Retina (tissue), 1 donor: Measurements from ENCODE around the gene E2F4.
A peak's percentile ranks its signal among the peaks of the same experiment; 100 is the strongest.

Experiments
- DNase-seq: peaks from one replicate; pipeline ENCODE4 v3.0.0-alpha.2; 2016

E2F4 gene, protein sequence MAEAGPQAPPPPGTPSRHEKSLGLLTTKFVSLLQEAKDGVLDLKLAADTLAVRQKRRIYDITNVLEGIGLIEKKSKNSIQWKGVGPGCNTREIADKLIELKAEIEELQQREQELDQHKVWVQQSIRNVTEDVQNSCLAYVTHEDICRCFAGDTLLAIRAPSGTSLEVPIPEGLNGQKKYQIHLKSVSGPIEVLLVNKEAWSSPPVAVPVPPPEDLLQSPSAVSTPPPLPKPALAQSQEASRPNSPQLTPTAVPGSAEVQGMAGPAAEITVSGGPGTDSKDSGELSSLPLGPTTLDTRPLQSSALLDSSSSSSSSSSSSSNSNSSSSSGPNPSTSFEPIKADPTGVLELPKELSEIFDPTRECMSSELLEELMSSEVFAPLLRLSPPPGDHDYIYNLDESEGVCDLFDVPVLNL

DNA sequence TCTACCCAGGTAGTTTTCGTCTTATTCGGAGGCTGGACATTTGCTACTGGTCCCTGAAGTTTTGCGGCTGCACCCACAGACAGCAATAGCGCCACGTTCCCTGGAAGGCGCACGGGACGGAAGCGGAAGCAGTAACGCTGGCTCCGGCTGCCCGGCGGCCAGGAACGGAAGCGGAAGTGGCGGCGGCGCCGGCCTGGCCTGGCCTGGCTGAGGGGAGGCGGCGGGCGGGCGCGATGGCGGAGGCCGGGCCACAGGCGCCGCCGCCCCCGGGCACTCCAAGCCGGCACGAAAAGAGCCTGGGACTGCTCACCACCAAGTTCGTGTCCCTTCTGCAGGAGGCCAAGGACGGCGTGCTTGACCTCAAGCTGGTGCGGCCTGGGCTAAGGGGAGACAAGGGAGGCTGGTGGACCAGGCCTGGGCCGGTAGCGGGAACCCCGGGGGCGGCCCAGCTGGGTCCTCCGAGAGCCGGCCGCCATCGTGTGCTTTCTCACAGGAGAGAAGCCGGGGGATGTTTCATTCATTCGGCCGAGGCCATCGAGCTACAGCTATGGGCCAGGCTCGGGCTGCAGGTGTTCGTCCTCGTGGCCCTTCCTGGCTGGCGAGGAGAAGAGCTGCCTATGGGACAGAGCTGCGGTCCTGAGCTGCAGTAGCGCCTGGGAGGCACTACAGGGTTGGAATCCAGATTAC lies at the start of gene E2F4:
Gene E2F4 (plus strand): TSS at position 161 of the 687 bp plus-strand sequence. CDS start 73 bp downstream, at position 234.
- peak; percentile 91 for DNase-seq

DNA sequence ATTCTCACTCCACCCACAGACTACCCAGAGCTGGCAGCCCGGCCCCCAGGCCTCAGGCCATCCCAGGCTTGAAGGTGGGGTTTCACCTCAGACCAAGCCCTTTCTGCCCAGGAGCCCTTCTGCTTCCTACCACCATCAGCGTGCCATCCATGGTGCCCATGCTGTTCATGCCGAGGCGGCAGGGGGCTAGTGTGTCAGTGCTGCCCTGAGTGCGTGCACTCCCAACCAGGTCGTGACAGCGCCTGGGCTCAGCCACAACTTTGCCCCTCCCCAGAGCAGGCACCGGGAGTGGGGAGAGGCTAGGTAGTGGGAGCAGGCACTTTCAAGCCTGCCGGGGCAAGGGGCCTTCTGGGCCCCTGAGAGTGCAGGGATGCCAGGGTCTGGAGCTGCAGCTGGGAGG lies 49.6 kb upstream of the E2F4 start:
- no peak for DNase-seq

DNA sequence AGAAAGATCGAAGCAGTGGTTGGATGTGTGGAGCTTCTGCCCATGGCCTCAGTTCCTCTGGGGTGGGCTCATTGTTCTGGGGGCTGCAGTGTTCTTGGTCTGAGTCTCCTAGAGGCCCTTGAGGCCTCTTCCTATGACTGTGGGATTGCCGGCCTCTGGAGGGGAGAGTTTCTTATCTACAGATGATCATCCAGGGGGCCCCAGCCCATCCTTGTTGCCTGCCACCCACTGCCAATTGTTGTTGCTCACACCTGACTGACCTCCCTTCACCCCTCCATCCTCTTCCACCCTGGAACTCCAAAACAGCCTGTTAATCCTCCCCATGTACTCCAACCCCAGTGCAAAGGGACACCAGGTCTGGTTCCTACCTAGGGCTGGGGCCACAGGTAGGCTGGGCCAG lies 47.0 kb upstream of the E2F4 start:
- no peak for DNase-seq

DNA sequence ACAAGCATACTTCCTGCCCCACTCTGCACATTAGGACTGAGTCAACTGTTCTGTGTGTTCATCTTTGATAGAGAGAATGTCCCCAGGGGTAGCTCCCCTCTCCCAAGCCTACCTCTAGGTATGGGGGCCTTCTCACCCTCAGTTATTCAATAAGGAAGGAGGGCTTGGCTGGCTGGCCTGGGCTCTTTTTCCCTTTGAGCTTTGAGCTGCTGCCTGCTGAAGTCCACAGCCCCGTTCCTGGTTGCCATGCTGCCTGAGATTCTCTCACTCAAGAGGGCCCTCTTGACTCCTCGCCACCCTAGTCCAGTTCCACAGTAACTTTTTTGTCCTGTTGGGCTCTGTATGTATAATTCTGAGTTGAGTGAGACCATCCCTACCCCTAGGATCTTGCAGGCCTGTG lies 46.2 kb upstream of the E2F4 start:
- DNase-seq = no peak

DNA sequence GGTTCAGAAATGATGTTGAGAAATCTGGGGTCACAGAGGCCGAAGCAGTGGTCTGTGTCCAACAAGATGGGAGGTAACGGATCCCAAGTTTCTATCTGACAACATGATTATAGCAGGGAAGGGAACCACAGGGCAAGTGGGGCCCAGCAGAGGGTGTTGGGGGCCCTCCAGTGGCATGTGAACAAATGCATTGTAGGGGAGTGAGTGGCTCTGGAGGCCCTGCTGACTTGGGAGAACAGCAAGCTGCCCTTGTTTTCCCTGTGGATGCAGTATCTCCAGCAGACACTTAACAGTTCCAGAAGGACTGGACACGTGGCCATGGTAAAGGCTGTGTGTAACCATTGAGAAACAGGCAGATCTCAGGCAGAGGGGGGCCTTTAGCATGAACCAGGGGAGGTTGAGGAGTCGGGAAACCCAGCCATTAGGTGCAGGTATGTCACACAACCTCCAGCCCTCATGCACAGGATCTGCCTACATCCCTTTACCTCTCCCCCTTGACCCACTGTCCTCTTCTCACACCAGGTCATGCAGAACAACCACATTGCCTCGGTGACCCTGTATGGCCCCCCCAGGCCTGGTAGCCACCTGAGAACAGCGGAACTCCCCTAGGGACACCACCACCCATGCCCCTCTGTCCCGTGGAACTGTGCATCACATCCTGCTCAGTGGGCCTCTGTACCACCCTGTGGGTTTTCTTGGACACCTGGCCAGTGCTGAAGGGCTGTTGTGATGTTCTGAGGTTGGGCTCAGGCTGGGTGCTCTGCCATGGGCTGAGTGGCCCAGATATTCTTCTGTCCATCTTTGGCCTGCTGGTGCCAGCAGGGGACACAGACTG lies 45.2 kb upstream of the E2F4 start:
- no peak for DNase-seq

- DNase-seq = no peak
Observed at GRCh38 chr16:67147437-67148140, 44.4 kb upstream of the E2F4 start.

- DNase-seq = no peak
Observed at GRCh38 chr16:67148221-67148620, 43.7 kb upstream of the E2F4 start.

DNA sequence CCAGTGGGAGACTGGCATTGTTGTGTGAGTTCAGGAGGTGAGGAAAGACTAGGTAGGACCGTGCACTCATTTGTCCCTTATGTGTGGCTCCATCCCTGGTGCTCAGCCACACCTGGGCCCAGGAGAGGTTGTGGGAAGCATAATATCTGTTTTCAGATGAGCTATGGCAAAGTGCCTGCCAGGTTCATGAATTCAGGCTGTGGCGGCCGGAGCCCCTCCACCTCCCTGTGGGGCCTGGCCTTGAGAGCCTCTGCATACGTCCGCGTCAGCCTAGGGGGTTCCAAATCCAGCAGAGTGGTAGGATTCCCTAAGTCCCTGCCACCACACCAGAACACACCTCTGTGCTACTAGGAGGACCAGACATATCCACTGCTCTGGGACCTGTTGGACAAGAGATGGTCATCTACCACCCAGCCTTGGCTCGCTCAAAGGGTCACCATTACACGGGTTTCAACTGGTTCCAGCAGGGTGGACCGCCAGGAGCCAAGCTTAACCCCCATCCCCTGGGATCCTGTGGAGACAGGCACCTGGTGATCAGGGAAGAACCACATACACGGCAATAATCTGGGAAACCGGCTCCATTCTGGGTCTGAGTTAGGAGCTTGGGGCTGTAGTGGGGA lies 43.2 kb upstream of the E2F4 start:
- DNase-seq = no peak

DNA sequence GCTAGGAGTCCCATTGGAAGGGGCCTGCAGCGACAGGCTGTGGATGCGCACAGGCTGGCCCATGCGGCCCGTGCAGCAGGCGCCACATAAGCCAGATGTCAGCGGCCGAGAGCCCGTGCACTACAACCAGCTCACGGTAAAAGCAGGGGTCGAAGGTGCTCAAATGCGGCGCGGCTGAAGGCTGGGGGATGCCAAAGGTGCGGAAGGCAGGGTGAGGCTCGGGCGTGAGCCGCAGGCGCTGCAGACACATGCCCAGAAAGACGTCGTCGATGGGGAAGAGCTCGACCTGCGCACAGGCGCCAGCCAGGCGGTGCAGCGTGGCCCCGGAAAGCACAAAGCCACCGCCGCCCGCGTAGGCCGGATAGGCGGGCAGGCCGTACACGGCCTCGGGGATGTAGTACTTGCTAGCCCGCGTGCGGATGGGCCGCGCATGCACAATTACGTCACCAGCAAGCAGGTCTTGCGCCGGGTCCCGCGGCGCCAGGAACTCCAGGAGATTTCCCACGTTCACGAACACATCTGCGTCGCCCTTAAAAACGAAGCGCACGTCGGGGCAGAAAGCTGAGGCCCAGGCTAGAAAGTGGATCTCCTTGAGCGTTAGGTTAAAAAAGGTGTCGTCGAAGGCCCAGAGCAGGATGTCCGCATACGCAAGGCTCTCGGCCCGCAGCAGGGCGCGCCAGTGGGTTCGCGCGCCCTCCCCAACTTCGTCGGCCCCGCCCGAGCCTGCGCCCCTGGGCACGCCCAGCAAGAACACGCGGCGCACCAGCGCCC lies 42.5 kb upstream of the E2F4 start:
- DNase-seq = peak; percentile 71

- DNase-seq = peak; percentile 61
Observed at GRCh38 chr16:67150047-67150832, 41.7 kb upstream of the E2F4 start.

DNA sequence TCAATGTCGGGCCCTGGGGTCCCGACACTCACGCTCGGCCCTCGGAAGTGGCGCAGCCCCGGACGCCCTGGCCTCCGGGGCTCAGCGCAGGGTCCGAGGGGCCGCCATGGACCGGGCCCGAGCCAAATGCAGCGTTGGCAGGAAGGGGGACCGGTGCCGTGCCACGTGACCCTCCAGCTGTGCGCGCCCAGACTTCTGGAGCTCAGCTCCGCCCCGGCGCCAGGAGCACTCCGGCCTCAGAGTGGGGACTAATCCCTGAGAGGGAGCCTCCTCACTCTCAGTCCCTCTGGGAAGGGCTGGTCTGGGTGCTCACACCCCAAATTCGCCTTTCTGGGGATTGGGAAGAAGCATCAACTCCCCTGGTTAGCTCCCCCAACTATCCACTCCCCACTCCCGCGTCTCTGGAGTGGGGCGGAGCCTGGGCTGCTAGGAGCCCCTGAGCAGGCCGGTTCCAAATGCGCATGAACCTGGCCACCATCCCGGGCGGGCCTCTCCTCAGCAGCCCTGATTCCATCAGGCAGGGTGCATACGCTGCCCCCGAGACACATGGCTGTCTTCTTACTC lies 41.0 kb upstream of the E2F4 start, which contains the start of gene B3GNT9:
Gene B3GNT9 (minus strand): TSS at position 166 of the 564 bp plus-strand sequence. CDS start 513 bp downstream, outside the sequence.
- peak; percentile 60 for DNase-seq

DNA sequence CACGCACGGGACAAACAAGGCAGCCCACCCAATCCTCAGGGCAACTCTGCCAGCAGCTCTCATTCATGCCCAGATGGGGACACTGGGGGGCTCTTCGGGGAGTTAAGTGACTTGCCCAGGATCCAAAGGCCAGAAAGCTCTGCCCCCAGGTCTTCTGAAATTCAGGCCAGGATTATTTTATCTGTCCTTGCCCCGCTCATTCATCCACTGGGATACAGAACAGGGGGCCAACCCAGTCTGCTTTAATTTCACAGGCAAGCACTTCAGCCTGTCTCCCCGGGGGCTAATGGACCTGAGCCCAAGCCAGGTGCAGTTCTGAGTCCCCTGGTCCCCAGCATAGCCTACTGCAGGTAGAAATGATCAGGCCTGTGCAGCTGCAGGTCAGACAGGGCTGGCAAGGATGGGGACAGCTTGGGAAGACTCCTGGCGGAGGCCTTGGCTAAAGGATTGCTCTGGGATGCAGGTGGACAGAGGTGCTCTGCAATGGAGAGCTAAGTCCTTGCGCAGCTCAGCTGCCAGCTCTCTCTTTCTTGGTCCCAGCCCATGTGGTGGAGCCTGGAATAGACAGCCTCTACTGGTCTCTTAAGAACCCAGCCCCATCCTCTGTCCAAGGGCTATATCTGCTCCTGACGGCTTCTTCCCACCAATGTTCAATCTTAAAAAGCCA lies 40.4 kb upstream of the E2F4 start:
- no peak for DNase-seq

- DNase-seq = peak; percentile 65
Observed at GRCh38 chr16:67154578-67155294, 37.2 kb upstream of the E2F4 start.

DNA sequence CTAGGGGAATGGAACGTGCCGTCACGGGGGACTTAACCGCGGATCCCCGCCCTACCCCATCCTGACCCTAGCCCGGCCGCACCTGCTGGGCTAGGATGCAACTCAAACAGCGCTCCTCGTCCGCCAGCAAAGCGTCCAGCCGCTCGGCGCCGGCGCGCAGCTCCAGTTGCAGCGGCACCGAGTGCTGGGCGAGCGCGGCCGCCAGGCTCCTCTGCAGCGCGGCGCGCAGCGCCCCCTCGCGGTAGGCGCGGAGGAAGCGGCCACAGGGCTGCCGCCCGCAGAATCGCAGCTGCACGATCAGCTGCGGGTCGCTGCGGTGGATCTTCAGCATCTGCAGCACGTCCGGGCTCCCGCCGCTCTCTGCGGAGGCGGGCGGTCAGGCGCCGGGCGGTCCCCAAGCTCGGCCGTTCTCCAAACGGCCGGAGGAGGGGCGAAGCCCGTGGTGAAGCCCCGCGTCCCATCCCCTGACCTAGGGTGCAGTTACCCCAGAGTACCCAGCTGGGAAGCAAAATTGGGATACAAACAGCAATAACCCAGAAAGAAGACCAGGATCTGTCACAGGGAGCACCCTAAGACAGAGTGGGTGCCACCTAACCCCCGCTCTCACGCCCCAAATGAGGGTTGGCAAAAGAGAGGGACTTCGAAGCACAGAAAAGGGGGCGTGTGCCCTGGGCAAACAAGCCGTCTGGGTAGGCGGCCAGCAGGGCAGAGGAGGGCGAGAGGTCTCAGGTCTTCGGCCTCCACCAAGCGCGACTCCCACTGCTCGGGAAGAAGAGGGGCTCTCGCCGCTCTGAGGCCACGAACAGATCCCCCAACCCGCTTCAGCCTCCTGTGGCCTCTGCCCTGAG lies 36.4 kb upstream of the E2F4 start:
- DNase-seq = peak; percentile 94

- DNase-seq = no peak
Observed at GRCh38 chr16:67156143-67156844, 35.7 kb upstream of the E2F4 start.

- DNase-seq = peak; percentile 1
Observed at GRCh38 chr16:67157106-67157748, 34.7 kb upstream of the E2F4 start.
